GM18507 (cell line): ENCODE data around the gene UBA6.

Source experiments
- DNase-seq: peaks from one replicate; pipeline ENCODE4 v3.0.0; 2011; ENCODE audit warnings: low read depth; ENCODE audit not compliant: insufficient read length; ENCODE audit errors: extremely low spot score
- FAIRE-seq: peaks from 2 replicates; lab custom pipeline; 2011; peaks lifted over from hg19 to GRCh38; lab: Jason Lieb, UNC

Gene UBA6

DNA sequence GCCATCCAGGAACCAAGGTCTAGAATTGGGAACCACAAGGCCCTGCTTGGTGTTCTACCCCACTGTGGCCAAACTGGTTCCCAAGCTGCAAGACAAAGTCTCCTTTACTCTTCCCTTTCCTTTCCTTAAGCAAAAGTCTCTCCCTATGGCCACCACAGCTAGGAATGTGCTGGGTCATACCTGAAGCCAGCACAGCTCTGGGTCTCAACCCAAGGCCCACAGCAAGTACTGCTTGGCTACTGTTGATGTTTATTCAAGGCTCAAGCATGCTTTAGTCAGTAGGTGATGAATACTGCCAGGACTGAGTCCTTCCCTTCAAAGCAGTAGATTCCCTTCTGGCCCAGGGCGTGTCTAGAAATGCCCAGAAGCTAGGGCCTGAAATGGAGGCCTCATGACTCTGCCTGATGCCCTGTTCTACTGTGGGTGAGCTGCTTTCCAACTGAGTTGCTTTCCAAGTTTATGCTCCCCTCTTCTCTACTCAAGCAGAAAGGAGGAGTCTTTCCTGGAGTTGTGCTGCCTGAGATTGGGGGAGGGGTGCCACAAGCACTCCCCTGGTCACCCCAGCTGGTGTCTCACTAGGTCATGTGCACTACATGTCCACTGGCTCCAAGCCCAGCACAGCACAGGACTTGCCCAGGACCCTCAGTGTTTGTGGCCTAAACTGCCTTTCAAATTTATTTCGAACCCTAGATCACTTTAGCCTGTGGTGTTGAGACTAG is 97.5 kb downstream of the UBA6 start:
- FAIRE-seq (no peak), DNase-seq (no peak)

DNA sequence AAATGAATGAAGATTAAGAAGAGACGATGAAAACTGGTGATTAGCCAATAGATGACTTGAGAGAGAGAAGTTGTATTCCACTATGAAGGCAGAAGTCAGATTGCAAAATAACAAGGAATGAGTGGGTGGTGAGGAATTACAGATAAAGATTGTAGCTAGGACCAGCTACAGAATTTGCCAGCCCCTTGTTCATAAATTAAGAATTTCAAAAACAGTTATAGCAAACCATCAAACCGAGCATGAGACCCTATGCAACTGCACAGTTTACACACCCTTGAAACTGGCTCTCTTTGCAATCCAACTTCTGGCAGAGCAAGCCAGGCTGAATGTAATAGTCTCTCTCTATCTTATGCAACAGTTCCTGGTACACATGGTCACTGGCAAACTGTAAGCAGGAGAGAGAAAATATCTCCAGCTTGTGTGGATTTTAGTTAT is 107.2 kb downstream of the UBA6 start:
- no peak for DNase-seq
- FAIRE-seq = no peak

DNA sequence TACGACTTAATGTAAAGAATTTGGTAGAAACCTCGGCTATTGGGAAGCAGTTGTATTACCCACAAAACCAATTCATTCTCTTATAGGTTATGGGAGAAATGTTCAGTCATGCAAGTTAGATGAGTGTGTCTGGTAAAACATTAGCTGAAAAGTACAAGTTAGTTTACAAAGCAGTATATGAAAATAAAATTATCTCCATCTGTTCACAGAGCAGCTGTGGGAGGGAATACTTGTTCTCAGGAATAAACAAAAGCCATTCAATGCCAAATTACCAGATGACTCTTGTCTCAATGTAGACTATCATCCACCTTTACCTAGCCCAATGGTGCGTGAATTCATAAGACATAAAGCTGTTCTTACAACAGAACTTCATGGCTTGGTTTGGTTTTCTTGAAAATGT is 113.8 kb downstream of the UBA6 start:
- no peak for DNase-seq
- no peak for FAIRE-seq

DNA sequence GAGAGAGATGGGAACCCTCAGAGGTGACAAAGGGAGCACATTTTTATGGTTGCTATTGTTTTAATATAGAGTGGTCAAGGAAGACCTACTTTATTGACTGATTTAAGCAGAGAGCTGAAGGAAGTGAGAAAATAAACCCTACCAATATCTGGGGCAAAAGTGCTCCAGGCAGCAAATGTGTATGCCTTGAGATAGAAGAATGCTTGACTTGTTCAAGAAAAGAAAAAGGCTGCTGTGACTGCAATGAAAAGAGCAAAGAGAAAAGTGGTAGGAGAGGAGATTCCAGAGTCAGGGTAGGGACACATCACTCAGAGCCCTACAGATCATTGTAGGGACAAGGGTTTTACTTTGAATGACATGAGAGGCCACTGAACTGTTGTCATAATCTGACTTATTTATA is 116.5 kb downstream of the UBA6 start:
- no peak for FAIRE-seq
- no peak for DNase-seq

DNA sequence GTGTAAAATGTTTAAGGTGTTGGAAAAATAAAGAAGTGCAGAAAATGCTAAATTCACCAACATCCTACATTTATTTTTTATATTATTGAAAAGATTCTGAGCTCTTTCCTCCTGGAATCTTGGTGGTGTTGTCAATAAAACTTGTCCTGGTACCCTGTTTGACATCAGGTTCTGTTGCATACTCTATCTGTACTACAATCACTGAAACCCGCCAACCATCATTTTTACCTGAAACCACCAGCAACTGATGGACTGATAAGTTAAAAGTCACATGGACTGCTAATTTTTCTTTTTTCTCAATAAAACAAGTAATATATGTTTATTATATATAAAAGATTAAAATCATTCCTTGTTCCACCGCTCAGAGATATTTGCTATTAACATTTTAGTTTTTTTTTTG is 119.0 kb downstream of the UBA6 start:
- no peak for DNase-seq
- FAIRE-seq = peak; percentile 21

DNA sequence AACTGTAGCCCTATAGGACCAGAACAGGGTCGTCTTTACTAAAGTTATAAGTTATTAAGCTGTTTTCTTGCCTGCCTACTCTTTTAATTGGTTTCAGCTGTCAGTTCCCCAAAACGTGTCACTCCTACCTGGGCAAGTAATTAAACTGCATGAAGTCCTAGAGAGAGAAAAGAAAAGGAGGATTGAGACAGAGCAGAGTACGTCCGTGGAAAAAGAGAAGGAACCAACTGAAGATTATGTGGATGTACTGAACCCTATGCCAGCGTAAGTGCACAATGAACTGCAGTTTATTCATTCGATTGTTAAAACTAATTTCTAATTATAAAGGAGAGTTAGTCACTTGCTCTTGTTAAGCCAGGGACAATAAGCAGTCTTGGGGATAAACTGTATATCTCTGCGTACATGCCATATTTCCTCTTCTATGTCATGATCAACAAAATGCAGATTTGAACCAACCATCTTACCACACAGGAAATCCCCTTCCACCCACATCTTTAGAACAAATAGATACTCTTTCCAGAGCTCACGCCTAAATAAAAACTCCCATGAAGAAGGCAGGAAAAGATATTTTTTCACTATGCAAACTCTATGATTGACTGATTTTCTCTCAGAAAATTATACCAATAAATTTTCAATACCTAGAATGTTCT is 119.6 kb downstream of the UBA6 start:
- FAIRE-seq = peak; percentile 85

DNA sequence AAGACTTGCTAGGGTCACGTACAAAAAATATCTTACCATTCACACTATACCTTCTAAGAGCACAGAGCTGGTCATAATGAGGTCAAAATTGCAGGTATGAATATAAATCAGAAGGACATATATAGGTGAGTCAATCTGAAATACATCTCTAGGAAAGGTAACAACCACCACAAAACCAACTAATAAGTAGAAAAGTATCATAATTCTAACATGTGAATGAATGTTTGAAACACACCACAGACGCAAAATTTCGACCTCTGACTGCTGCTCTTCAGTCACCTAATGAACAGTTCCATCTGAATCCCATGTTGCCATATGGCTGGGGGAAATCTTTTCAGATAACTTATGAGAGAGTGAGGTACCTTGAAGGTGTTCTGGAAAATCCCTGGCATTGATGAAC is 120.4 kb downstream of the UBA6 start:
- FAIRE-seq (no peak), DNase-seq (no peak)

More for the DNA sequence above, 119.6 kb downstream of the UBA6 start:
- DNase-seq = no peak

DNA sequence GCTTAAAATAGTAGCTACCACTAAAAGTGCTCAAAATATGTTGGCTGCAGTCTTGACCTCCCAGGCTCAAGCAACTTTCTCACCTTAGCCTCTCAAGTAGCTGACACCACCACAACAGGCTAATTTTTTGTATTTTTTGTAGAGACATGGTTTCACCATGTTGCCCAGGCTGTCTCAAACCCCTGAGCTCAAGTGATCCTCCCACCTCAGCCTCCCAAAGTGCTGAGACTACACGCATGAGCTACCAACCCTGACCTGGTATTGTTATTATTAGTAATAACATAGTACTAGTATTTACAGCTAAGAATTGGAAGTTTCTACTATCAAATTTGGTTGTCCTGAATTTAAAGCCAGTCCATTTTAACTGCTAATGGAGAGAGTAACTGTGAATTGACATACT is 124.4 kb downstream of the UBA6 start:
- no peak for DNase-seq

DNA sequence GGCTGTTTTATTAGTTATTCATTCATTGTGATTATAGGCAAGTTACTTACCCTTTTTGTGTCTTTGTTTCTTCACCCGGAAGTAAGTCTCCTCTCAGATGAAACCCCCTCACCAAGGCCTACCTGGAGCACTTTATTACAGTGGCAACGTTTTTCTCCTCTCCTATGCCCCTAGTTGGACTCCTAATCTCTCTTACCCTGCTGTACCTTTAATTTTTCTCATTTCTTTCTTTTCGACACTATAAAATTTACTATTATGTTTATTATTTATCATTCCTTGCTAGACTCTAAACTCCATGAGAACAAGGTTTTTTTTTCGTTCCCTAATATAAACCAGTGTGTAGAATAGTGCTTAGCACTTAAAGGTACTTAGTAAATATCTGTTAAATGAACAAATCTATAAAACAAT is 124.9 kb downstream of the UBA6 start:
- DNase-seq = no peak
- FAIRE-seq = no peak

More for the DNA sequence above, 124.4 kb downstream of the UBA6 start:
- FAIRE-seq = peak; percentile 89

DNA sequence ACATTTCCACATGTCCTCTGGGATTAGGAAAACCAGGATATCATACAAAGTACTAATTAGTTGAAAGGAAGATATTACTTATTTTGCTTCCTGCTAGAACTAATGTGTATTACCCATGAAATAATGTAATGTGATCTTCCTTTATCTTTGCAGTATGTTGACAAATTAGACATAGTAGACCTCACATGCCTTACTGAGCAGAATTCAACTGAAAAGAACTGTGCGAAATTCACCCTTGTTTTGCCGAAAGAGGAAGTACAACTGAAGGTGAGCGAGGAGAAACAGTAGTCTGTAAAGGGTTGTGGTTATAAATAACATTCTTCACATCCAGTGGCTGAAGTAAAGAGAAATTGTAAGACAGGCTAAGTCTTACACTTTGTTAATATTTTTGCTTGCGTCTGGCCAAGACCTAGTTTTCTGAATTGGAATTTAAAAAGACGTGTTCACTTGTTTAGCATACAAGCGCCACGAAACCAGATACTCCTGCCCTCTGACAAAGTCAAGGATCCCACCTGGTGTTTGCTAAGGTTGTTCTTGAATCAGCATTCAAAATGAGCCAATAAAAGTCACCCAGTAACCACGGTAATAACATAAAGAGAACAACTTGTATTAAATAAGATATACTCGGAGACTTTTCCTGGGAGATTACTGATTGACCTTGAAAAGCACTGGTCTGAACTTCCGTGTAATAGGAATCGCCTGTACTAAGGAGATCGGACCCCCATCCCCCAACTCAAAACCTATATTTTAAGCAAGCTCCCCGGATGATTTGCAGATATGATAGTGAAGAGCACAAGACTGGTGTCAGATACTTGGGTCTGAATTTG is 125.5 kb downstream of the UBA6 start:
- peak; percentile 97 for FAIRE-seq
- no peak for DNase-seq

DNA sequence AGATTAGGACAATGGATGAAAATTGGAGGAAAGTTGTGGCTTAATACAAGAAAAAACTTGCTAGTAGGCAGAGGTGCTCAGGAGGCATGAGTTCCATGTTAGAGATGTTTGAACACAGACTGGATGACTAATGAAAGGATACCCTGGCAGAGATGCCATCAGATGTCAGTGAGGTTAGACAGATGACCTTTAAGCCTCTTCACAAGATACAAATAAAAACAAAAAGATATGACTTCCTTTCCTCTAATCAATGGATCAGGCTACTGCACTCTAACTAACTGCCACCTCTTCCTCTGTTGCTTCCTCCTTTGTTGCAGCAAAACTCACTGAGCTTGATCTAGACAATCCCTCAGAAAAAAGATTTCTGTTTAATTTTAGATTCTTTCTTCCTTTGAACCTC is 127.8 kb downstream of the UBA6 start:
- peak; percentile 62 for FAIRE-seq
- DNase-seq = no peak

DNA sequence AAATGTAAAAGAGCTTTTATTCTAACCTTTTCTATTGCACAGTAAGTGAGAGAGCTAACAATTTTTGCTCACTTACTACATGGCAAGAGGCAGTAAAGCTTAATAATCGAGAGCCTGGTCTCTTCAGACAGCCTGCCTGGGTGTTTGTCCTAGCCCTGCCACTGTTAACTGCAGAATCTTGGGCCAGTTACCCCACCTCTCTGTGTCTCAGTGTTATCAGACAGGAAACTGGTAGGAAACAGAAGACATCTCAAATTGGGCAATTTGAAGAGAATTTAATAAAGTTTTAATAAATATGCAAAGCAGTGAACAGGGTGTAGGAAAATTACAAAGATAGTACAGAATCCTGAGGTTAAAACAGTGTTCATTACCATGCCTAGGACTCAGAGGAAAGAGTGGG is 129.0 kb downstream of the UBA6 start:
- DNase-seq (no peak), FAIRE-seq (no peak)

DNA sequence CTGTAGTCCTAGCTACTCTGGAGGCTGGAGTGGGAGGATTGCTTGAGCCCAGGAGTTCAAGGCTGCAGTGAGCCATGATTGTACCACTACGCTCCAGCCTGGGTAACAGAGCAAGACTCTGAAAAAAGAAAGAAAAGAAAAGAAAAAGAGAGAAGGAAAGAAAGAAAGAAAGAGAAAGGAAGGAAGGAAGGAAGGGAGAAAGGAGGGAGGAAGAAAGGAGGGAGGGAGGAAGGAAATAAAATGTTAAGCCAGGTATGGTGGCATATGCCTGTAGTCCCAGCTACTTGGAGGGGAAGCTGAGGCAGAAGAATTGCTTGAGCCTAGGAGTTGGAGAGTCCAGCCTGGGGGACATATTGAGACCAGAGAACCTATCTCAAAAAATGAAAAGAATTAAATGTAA is 130.4 kb downstream of the UBA6 start:
- DNase-seq (no peak), FAIRE-seq (no peak)

DNA sequence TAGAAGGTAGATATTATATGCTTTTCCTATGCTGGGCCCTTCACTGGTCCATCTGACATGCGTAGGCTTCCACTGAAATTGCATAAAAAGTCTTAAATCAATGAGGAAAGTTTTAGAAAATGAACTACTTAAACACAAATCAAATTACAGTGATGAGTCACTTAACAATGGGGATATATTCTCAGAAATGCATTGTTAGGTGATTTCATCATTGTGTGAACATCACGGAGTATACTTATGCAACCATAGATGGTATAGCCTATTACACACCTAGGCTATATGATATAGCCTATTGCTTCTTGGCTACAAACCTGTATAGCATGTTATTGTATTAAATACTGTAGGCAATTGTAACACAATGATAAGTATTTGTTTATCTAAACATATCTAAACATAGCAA is 132.1 kb downstream of the UBA6 start:
- FAIRE-seq (peak; percentile 15), DNase-seq (no peak)

DNA sequence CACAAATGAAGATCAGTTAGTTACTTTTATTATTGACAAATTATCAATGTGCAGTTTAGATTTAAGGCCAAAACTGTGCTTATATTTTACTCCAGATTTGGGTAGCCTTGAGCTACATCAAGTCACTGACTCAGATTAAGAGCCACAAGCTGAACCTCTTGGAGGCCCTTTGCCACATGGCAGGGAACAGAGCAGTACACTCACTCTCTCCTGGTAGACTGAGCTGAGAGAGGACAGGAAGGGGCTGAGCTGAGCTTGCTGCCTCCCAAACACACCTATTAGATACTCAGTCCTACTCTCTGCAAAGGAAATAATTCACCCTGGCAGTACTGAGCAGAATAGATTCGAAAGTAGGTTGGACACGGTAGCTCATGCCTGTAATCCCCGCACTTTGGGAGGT is 134.6 kb downstream of the UBA6 start:
- DNase-seq = no peak
- no peak for FAIRE-seq

DNA sequence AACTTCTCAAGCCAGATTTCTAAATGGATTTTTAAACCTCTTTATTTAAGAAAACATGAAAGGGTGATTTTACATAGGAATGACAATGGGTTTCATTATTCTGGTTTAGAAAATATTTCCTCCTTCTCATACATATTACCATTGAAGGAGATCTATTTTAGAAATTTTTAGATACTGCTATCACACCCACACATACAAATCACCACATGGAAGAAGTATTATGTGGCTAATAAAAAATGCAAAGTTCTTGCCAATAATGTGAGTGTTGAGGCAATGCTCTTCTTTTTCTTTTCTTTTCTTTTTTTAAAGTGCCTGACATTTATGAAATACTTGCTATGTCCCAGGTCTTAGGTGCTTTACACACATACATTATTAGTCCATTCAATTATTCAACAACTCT is 135.7 kb downstream of the UBA6 start:
- DNase-seq (no peak), FAIRE-seq (no peak)
